Stimulated activated CD4-positive, alpha-beta T cell treated with anti-CD3 and anti-CD28 coated beads, Interleukin-12 subunit alpha, Interleukin-12 subunit beta, amount 100 ng/mL, for 48 hours (primary cell): ENCODE data around the gene HRH3.

Experiments used
- DNase-seq, 3 donors: peaks; one replicate each; pipeline ENCODE4 v3.0.0-alpha.2; 2020; ENCODE audit warnings: low read depth in 2 of 3, low spot score in 1 of 3

The HRH3 gene

GRCh38 chr20:62230696-62231095 lies 10.6 kb upstream of the HRH3 start:
- DNase-seq, result no peak

GRCh38 chr20:62230276-62230675 lies 10.2 kb upstream of the HRH3 start:
- DNase-seq, result no peak

- DNase-seq, result no peak
Observed at GRCh38 chr20:62229667-62230066, 9.6 kb upstream of the HRH3 start.

DNA sequence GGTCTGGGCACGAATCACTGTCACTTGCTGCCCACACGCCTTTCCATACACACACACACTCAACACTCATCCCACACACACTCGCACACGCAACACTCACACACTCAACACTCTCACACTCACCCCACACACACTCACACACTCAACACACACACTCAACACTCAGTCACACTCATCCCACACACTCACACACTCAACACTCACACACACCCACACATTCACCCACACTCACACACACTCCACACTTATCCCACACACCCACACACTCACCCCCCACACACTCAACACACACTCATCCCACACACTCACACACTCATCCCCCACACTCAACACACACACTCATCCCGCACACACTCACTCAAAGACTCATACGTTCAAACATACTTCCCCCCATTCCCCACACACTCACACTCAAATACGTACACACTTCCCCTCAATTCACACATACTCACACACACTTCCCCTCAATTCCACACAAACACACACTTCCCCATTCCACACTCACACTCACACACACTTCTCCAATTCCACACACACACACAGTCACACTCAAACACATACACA lies 9.0 kb upstream of the HRH3 start:
- DNase-seq, result no peak

DNA sequence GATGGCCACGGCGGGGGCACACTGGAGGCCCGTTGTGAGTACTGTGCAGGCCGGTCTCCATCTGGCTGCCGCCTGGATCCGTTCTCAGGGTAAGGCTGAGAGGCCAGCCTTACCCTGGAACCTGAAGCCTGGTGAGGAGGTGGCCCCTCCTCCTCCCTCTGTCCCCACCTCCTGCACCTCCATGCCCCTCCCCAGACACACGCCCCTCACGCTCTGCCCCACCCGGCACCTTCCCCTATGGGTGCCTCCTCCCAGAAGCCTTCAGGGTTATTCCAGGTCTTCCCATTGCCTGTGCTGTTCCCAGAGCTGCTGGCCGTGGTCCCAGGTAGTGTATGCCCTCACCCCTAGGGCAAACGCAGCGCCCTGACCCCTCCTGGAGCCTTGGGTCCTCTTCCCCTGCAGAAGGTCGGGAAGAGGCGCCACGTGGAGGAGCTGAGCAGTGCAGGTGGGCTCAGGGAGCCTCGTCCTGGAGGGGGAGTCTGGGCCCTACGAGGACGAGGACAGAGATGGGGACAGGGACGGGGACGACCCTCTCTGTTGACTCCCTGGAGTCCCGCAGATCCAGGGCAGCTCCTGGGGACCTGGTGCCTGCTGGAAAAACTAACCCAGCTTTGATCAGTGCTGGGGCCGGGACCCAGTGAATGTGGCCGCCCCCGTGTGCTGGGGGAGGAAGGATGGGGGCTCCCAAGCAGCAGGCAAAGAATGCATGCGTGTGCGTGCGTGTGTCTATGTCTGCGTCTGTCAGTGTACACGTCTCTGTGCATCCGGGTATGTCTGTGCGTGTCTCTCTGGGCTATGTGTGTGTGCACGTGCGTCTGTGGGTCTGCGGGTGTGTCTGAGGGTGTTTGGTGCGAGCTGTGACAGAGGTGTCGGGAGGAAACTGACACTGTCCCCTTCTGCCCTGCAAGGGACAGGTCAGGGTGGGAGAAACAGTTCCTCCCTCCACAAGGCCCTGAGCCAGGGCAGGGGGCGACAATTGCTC lies 8.2 kb upstream of the HRH3 start:
- DNase-seq, result no peak

DNA sequence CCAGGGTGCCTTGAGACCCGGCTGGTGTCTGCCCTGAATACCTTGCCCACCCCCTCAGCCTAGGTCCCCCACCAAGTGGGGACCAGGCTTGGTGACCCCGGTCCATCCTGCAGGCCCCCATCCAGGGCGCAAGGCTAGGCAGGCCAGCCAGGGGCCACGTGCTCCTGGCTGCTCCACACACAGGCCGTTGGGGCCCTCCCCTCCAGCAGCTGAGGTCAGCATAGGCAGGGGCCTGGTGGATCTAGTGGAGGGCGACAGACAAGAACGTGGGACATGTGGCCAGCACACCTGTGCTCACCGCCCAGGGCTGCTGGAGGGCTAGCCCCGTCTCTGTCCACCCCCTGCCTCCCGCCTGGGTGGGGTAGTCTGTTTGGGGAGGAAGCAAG lies 7.5 kb upstream of the HRH3 start:
- no peak for DNase-seq

DNA sequence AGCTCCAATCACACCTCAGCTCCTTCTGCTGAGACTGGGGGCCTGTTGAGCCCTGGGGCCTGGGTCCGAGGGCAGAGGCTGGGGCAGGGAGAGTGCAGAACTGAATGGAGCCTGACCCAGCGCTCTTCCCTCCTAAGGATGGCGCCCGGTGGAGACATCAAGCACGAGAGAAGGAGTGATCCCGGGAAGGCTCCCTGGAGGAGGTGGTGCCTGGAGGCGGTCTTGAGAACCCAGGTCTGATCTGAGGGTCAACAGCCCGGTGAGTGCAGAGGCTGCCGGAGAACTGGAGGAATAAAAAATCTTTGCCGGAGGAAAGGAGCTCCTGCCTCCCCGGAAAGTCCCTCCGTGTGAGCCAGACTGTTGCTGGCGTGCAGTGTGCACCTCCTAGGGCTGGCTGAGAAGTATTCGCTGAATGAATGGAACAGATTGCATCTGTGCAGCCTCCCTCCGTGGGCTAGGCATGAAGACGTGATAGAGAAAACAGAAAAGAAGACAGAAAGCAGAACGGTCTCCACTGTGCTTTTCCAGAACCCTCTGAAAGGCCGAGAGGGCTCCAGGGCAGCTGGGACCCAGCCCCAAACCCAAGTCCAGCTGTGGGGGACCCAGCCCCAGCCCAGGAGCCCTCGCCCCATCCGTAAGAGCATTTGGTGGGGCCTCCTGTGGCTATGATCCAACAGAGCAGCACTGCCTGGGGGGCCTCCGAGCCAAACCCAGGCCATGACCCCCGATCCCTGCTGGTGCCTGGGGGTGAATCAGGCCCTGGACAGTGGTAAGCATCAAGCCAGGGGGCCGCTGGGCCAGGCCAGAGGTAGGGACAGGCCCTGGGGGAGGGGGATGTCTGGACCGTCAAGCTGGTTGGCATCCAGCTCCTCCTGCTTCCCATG lies 6.9 kb upstream of the HRH3 start:
- no peak for DNase-seq

DNA sequence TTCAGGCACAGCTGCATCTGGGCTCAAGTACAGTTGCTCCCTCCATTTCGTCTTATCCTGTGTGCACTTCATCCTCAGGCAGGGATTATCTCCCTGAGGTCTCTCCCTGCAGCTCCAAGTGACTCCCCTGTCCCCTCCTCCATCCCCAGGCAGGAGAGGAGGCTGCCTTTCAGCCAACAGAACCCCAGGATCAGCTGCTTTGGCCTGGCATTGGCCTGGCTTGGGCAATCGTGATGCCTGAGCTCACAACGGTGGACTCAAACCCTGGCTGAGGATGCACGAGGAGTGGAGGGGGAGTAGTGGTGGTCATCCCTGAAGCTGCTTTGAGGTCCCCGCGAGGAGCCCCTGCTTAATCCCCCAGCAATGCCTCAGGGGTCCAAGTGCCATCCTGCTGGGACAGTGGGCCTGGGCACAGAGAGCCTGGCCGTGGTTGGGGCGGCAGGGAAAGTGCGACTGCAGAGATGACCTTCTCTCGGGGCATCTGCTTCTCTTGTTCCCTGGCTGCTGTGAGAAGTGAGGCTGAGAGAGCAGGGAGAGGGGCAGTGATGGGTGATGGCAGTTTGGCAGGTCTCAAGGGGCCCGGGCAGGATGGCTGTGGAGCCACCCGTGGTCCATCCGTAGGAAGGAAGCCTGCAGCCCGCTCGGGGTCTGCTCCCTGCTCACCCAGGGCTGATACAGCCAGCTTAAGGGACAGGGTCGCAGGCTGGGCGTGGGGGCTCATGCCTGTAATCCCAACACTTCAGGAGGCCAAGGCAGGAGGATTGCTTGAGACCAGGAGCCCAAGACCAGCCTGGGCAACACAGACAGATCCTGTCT lies 6.0 kb upstream of the HRH3 start:
- DNase-seq, result no peak

- DNase-seq, result no peak
Observed at GRCh38 chr20:62225026-62225425, 4.9 kb upstream of the HRH3 start.

- DNase-seq, result no peak
Observed at GRCh38 chr20:62224113-62224855, 4.2 kb upstream of the HRH3 start.

DNA sequence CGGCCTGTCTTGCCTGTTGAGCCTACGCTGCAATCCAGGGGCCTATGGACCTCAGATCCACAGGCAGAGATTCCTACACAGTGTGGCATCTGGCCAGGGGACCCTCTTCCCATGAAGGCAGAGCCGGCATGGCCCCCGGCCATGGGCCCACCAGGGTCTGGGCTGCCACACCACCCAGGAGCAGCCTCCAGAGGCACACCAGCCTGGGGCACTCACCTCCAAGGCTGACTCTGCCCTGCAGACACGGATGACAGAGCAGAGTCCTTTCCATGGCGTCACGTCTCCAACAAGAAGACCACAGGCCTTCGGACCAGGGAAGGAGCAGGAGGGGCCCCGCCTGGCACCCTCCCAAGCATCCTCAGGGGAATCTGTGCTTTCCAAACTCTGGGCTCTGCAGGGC lies 3.5 kb upstream of the HRH3 start:
- DNase-seq, result no peak

GRCh38 chr20:62222972-62223371 lies 2.9 kb upstream of the HRH3 start:
- DNase-seq, result no peak

- DNase-seq, result no peak
Observed at GRCh38 chr20:62222266-62222850, 2.3 kb upstream of the HRH3 start.

GRCh38 chr20:62220666-62221568 lies 839 bp upstream of the HRH3 start:
- no peak for DNase-seq

DNA sequence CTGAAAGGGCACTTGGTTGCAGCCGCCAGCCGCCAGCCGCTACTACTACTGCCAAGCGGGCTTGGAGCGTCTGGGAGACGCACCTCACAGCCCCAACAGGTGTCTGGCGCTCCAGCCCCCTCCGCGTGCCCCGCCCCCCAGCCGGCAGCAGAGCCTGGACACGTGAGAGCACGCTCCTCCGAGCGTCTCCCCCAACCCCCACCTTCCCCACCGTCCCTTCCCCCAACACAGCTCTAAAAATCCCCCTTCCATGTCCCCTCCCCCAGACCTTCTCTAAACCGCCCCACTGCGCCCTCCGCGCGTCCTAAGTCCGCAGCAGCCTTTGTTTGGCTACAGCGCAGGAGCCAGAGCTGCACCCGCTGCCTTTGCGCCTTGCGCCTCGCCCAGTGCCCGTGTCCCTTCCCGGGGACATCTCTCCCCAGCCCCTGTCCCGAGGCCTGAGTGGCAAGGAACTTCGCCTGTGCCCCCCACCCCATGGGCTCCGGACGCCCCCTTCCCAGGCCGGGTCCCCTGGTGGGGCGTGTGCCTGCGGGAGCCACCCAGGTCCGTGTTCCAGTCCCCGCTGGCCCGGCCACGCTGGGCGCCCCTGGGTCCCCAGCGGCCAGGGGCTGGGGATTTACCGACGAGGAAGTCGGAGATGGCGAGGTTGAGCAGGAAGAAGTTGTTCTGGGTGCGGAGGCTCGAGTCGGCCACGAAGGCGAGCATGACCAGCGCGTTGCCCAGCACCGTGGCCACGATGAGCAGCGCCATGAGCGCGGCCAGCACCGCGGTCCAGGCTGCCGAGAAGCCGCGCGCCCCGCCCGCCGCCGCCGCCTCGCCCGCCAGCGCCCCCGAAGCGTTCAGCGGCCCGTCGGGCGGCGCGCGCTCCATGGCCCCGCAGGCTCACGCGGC lies 732 bp downstream of the HRH3 start:
- DNase-seq, result no peak

DNA sequence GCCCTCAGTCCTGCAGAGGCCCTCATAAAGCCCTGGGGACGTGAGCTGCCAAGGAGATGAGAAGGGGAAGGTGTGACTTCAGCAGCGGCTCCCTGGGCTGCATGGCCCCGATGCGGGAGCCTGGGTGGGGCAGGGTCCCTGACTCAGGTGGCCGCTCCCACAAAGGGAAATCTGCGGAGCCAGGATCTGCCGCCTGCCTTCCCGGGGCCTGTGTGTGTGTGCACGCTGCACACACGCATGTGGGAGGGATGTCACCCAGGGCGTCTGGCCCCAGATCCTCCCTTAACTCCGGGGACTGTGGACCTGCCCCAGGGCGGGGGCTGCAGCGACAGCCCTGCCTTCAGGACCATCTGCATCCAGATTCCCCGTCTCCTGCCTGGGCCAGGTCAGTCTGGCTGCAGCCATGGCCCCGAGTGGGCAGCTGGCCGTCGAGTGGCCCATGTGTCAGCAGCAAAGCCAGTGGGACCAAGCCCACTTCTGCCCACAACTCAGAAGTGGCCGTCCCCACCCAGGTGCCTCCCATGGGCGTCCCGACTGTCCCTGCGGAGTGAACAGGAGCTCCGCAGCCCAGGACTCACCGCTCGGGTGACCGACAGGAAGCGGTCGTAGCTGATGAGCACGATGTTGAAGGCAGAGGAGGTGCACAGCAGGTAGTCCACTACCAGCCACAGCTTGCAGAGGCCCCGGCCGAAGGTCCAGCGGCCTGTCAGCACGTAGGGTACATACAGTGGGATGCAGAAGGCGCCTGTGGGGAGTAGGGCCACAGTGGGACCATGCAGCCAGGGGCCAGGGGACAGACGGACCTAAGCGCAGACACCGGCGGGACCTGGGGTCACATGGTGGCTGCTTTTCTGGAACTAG lies 1.9 kb downstream of the HRH3 start:
- no peak for DNase-seq
